ENCODE measurements around the gene C1R. TPM values are rescaled to one million over a fixed set of nuclear protein-coding genes. Genes with fewer than 3 reads are reported as not detected.

C1R gene
- total RNA-seq, 1 donor from 2014 or later, result 3.3 TPM

DNA sequence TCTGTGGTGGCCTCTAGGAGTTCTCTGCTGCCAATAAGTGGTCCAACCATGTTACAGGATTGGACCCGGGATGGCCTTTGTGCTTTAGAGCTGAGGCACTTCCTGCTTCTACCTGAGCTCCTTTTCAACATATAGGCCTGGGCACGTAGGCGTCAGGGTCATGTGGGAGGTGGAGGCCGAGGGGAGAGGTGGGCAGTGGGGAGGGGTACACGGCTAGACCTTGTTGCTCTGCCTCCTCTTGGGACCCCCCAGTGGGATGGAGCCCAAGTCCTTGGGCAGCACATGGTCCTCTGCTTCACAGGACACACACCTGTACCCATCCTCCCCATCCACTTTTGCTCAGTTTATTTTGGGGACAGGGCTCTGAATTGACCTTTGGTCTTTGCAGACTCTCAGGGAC, 29.1 kb upstream of the C1R start:
- H3K9ac ChIP-seq, result no peak overlapping the region
- H3F3A ChIP-seq (ENCODE audit: low read depth), result no peaks in the 10 kb centered on the region
- no peak overlapping the region for H2AFZ ChIP-seq (replicated peaks)
- Mint-ChIP-seq H3K27me3 (ENCODE audit: insufficient read depth, low read depth) (peaks cover 17% of the 10 kb centered on the region), H3K4me3 (no peak overlapping the region), H3K9me3 (no peaks in the 10 kb centered on the region), H3K4me1 (peaks cover 13% of the 10 kb centered on the region), H3K27ac (no peak overlapping the region), H3K36me3 (no peaks in the 10 kb centered on the region)
- no peak for TF ChIP-seq EZH2phosphoT487 (IDR thresholded peaks at IDR 0.05)
- TF ChIP-seq, protein P1, sequence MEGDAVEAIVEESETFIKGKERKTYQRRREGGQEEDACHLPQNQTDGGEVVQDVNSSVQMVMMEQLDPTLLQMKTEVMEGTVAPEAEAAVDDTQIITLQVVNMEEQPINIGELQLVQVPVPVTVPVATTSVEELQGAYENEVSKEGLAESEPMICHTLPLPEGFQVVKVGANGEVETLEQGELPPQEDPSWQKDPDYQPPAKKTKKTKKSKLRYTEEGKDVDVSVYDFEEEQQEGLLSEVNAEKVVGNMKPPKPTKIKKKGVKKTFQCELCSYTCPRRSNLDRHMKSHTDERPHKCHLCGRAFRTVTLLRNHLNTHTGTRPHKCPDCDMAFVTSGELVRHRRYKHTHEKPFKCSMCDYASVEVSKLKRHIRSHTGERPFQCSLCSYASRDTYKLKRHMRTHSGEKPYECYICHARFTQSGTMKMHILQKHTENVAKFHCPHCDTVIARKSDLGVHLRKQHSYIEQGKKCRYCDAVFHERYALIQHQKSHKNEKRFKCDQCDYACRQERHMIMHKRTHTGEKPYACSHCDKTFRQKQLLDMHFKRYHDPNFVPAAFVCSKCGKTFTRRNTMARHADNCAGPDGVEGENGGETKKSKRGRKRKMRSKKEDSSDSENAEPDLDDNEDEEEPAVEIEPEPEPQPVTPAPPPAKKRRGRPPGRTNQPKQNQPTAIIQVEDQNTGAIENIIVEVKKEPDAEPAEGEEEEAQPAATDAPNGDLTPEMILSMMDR (IDR thresholded peaks at IDR 0.05), result no peak
- H3K27ac ChIP-seq, result no peak overlapping the region
- no peaks in the 10 kb centered on the region for H4K20me1 ChIP-seq (ENCODE audit: low read depth)
- H3K4me1 ChIP-seq, result no peaks in the 10 kb centered on the region
- DNase-seq (ENCODE audit: low spot score), result no peak
- no peaks in the 10 kb centered on the region for H3K9me3 ChIP-seq (ENCODE audit: low read depth)
- H3K79me2 ChIP-seq (ENCODE audit: low read depth), result no peaks in the 10 kb centered on the region
- H3K4me3 ChIP-seq, result no peak overlapping the region
- H3K4me2 ChIP-seq, result no peak overlapping the region
- H3K36me3 ChIP-seq, result no peaks in the 10 kb centered on the region
- H3K27me3 ChIP-seq, result no peaks in the 10 kb centered on the region

DNA sequence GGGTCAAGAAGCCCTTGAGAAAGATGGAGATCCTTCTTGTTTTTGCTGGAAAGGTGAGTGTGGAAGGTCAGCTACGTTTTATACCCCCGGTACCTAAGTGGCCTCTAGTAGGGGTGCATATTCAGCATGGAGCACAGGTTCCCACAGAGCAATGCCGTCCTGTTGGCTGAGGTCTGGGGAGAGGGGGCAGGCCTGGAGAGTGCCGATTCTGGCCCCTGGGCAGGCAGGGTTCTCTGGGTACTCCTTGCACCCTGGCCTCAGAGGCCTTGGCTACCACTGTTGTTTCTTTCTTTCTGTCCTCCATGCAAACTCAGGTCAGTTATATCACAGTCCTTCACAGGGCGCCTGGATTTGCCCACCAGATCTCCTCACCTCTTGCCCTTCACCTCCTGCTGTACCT, 27.9 kb upstream of the C1R start:
- TF ChIP-seq EZH2phosphoT487 (IDR thresholded peaks at IDR 0.05), result no peak
- TF ChIP-seq, protein P1 (IDR thresholded peaks at IDR 0.05), result no peak
- no peak for TF ChIP-seq EZH2 (IDR thresholded peaks at IDR 0.05)

DNA sequence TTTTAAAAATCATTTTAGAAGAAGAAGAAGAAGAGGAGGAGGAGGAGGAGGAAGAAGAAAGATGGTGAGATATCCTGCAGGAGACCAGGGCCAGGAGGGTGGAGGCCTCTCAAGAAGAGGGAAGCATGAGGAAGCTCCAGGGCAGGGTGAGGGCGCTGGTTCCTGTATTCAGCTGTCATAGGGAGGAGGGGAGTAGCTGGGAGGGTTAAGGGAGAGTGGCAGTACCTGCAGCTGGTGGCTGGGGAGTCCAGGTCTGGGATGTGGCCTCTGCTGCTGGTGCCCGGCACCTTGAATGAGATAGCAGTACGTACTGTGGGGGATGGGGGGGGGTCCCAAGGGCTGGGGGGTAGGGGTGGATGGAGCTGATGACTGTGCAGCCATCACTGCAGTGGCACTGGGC, 26.6 kb upstream of the C1R start:
- TF ChIP-seq EZH2phosphoT487 (IDR thresholded peaks at IDR 0.05) (no peak), EZH2 (IDR thresholded peaks at IDR 0.05) (no peak)
- TF ChIP-seq, protein P1 (IDR thresholded peaks at IDR 0.05), result no peak
- H3K27ac ChIP-seq, result no peak overlapping the region
- no peaks in the 10 kb centered on the region for H3K36me3 Mint-ChIP-seq
- no peak overlapping the region for H2AFZ ChIP-seq (replicated peaks)
- no peaks in the 10 kb centered on the region for H3K9me3 ChIP-seq (ENCODE audit: low read depth)
- DNase-seq (ENCODE audit: low spot score), result no peak
- no peak overlapping the region for H3K4me3 ChIP-seq
- H3K36me3 ChIP-seq, result no peaks in the 10 kb centered on the region
- H4K20me1 ChIP-seq (ENCODE audit: low read depth), result no peaks in the 10 kb centered on the region
- no peaks in the 10 kb centered on the region for H3K27me3 ChIP-seq
- peaks cover 16% of the 10 kb centered on the region for H3K27me3 Mint-ChIP-seq (ENCODE audit: insufficient read depth, low read depth)
- no peak overlapping the region for H3K9ac ChIP-seq
- H3K4me3 Mint-ChIP-seq, result no peak overlapping the region
- no peaks in the 10 kb centered on the region for H3K4me1 ChIP-seq
- H3F3A ChIP-seq (ENCODE audit: low read depth), result no peaks in the 10 kb centered on the region
- H3K4me1 Mint-ChIP-seq, result peaks cover 8% of the 10 kb centered on the region
- H3K27ac Mint-ChIP-seq, result no peak overlapping the region
- no peaks in the 10 kb centered on the region for H3K79me2 ChIP-seq (ENCODE audit: low read depth)
- no peak overlapping the region for H3K4me2 ChIP-seq
- no peaks in the 10 kb centered on the region for H3K9me3 Mint-ChIP-seq

More for the DNA sequence above, 27.9 kb upstream of the C1R start:
- Histone ChIP-seq H3K4me1 (no peaks in the 10 kb centered on the region), H3F3A (ENCODE audit: low read depth) (no peaks in the 10 kb centered on the region), H3K9ac (no peak overlapping the region), H4K20me1 (ENCODE audit: low read depth) (no peaks in the 10 kb centered on the region), H3K36me3 (no peaks in the 10 kb centered on the region), H3K79me2 (ENCODE audit: low read depth) (no peaks in the 10 kb centered on the region), H3K27ac (no peak overlapping the region), H3K4me2 (no peak overlapping the region), H3K27me3 (no peaks in the 10 kb centered on the region), H3K9me3 (ENCODE audit: low read depth) (no peaks in the 10 kb centered on the region), H2AFZ (replicated peaks) (no peak overlapping the region), H3K4me3 (no peak overlapping the region)
- Mint-ChIP-seq H3K36me3 (no peaks in the 10 kb centered on the region), H3K4me1 (peaks cover 13% of the 10 kb centered on the region), H3K27me3 (ENCODE audit: insufficient read depth, low read depth) (peaks cover 19% of the 10 kb centered on the region), H3K9me3 (no peaks in the 10 kb centered on the region), H3K4me3 (no peak overlapping the region), H3K27ac (no peak overlapping the region)
- DNase-seq (ENCODE audit: low spot score), result no peak

Data from neural progenitor cell (in vitro differentiated cells).